ENCODE data around the gene C4BPA. TPM values are rescaled to one million over a fixed set of nuclear protein-coding genes. Genes with fewer than 3 reads are reported as not detected.

Gene C4BPA
- total and polyA plus RNA-seq, 4 donors: 49.5 to 1,527 (median 1,194) TPM

DNA sequence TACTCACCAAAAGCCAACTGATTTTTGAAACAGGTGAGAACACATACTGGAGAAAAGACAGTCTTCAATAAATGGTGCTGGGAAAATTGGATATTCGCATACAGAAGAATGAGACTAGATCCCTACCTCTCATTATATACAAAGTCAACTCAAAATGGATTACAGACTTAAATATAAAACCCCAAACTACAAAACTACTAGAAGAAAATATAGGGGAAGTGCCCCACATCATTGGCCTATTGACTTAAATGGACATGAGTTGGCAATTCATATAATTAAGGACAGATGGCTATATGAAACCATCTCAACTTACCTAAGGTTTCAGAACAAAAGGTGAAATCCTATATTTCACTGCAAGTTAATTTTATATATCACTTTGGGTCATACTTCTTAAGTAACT, 60.1 kb downstream of the C4BPA start:
- Histone ChIP-seq H3K4me3 (ENCODE audit: low read depth in 1 of 3, low read length in 3 of 3) (no peak overlapping the region), H3K9ac (ENCODE audit: low read depth in 1 of 2, low read length in 2 of 2) (no peak overlapping the region), H3K36me3 (ENCODE audit: control insufficient read depth in 4 of 4, insufficient read depth in 3 of 4, low read depth in 1 of 4, low read length in 3 of 4) (no peaks in the 10 kb centered on the region), H3K9me3 (ENCODE audit: control insufficient read depth in 4 of 4, low read length in 3 of 4) (no peaks in the 10 kb centered on the region), H3K4me1 (ENCODE audit: control insufficient read depth in 4 of 4, insufficient read depth in 4 of 4, low read length in 3 of 4) (no peaks in the 10 kb centered on the region), H3K27ac (ENCODE audit: low read depth in 1 of 2, low read length in 2 of 2) (no peak overlapping the region), H3K27me3 (ENCODE audit: control insufficient read depth in 4 of 4, insufficient read depth in 4 of 4, low read length in 3 of 4) (no peaks in the 10 kb centered on the region)
- DNase-seq (ENCODE audit: low spot score): no peak
- TF ChIP-seq HNF4A (conservative IDR thresholded peaks at IDR 0.05) (no peak), EGR1 (IDR thresholded peaks at IDR 0.05; ENCODE audit: low read depth in 2 of 2) (no peak), FOXA2 (IDR thresholded peaks at IDR 0.05) (no peak), NR2F2 (IDR thresholded peaks at IDR 0.05) (no peak), SP1 (IDR thresholded peaks at IDR 0.05) (no peak), TAF1 (conservative IDR thresholded peaks at IDR 0.05) (no peak), JUND (IDR thresholded peaks at IDR 0.05) (no peak), RXRA (IDR thresholded peaks at IDR 0.05) (no peak), FOXA1 (IDR thresholded peaks at IDR 0.05) (no peak)
- TF ChIP-seq, protein P1, sequence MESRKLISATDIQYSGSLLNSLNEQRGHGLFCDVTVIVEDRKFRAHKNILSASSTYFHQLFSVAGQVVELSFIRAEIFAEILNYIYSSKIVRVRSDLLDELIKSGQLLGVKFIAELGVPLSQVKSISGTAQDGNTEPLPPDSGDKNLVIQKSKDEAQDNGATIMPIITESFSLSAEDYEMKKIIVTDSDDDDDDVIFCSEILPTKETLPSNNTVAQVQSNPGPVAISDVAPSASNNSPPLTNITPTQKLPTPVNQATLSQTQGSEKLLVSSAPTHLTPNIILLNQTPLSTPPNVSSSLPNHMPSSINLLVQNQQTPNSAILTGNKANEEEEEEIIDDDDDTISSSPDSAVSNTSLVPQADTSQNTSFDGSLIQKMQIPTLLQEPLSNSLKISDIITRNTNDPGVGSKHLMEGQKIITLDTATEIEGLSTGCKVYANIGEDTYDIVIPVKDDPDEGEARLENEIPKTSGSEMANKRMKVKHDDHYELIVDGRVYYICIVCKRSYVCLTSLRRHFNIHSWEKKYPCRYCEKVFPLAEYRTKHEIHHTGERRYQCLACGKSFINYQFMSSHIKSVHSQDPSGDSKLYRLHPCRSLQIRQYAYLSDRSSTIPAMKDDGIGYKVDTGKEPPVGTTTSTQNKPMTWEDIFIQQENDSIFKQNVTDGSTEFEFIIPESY (IDR thresholded peaks at IDR 0.05): no peak
- TF ChIP-seq, protein P2, sequence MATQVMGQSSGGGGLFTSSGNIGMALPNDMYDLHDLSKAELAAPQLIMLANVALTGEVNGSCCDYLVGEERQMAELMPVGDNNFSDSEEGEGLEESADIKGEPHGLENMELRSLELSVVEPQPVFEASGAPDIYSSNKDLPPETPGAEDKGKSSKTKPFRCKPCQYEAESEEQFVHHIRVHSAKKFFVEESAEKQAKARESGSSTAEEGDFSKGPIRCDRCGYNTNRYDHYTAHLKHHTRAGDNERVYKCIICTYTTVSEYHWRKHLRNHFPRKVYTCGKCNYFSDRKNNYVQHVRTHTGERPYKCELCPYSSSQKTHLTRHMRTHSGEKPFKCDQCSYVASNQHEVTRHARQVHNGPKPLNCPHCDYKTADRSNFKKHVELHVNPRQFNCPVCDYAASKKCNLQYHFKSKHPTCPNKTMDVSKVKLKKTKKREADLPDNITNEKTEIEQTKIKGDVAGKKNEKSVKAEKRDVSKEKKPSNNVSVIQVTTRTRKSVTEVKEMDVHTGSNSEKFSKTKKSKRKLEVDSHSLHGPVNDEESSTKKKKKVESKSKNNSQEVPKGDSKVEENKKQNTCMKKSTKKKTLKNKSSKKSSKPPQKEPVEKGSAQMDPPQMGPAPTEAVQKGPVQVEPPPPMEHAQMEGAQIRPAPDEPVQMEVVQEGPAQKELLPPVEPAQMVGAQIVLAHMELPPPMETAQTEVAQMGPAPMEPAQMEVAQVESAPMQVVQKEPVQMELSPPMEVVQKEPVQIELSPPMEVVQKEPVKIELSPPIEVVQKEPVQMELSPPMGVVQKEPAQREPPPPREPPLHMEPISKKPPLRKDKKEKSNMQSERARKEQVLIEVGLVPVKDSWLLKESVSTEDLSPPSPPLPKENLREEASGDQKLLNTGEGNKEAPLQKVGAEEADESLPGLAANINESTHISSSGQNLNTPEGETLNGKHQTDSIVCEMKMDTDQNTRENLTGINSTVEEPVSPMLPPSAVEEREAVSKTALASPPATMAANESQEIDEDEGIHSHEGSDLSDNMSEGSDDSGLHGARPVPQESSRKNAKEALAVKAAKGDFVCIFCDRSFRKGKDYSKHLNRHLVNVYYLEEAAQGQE (IDR thresholded peaks at IDR 0.05): no peak
- 97% methylated on average over 1 of the region's 1 CpG for WGBS

GRCh38 chr1:207172321-207172720, 68.3 kb downstream of the C4BPA start:
- no peak overlapping the region for H3K9ac ChIP-seq (ENCODE audit: low read depth in 1 of 2, low read length in 2 of 2)
- 79% methylated on average over 2 of the region's 2 CpGs for WGBS
- H3K4me3 ChIP-seq (ENCODE audit: low read depth in 1 of 3, low read length in 3 of 3): no peak overlapping the region
- H3K27me3 ChIP-seq (ENCODE audit: control insufficient read depth in 4 of 4, insufficient read depth in 4 of 4, low read length in 3 of 4): no peaks in the 10 kb centered on the region
- H3K27ac ChIP-seq (ENCODE audit: low read depth in 1 of 2, low read length in 2 of 2): no peak overlapping the region
- no peaks in the 10 kb centered on the region for H3K36me3 ChIP-seq (ENCODE audit: control insufficient read depth in 4 of 4, insufficient read depth in 3 of 4, low read depth in 1 of 4, low read length in 3 of 4)
- TF ChIP-seq, protein P2 (IDR thresholded peaks at IDR 0.05): no peak
- TF ChIP-seq FOXA2 (IDR thresholded peaks at IDR 0.05) (no peak), GABPA (IDR thresholded peaks at IDR 0.05 in 1 of 2, conservative IDR thresholded peaks at IDR 0.05 in 1 of 2) (no peak), EGR1 (IDR thresholded peaks at IDR 0.05; ENCODE audit: low read depth in 2 of 2) (no peak), SP1 (IDR thresholded peaks at IDR 0.05) (no peak), HNF4A (conservative IDR thresholded peaks at IDR 0.05) (no peak), TAF1 (conservative IDR thresholded peaks at IDR 0.05) (no peak)
- no peak for DNase-seq (ENCODE audit: low spot score)
- H3K9me3 ChIP-seq (ENCODE audit: control insufficient read depth in 4 of 4, low read length in 3 of 4): no peaks in the 10 kb centered on the region
- no peaks in the 10 kb centered on the region for H3K4me1 ChIP-seq (ENCODE audit: control insufficient read depth in 4 of 4, insufficient read depth in 4 of 4, low read length in 3 of 4)

Data from liver (tissue), 9 donors.